T-helper 17 cell (primary cell): ENCODE measurements around the gene CNTN4. TPM values are rescaled to one million over a fixed set of nuclear protein-coding genes. Genes with fewer than 3 reads are reported as not detected.

Source experiments
- ATAC-seq: fragments of 150-1000 bp; cut with Tn5 transposase; 2 replicates; pipeline ENCODE4 v1.10.0; 2021; ENCODE audit warnings: mild to moderate bottlenecking, moderate library complexity
- DNase-seq, 3 donors: peaks; one replicate each; pipeline versions ENCODE4 v3.0.0 to v3.0.0-alpha.2; 2020 to 2021
- H3K9me3 ChIP-seq: one replicate; pipeline ENCODE4 v1.7.0; 2013; ENCODE audit warnings: low read length, mild to moderate bottlenecking; ENCODE audit not compliant: control insufficient read depth, poor library complexity, severe bottlenecking
- H3K27ac Mint-ChIP-seq: one replicate; pipeline ENCODE4 v1.8.0; 2022; ENCODE audit warnings: mild to moderate bottlenecking, moderate library complexity, mixed read lengths
- H3K27me3 Mint-ChIP-seq: one replicate; pipeline ENCODE4 v1.8.0; 2022; ENCODE audit warnings: mixed read lengths
- H3K36me3 Mint-ChIP-seq: one replicate; pipeline ENCODE4 v1.8.0; 2022; ENCODE audit warnings: low read depth, mixed read lengths
- H3K4me1 Mint-ChIP-seq: one replicate; pipeline ENCODE4 v1.8.0; 2022; ENCODE audit warnings: mild to moderate bottlenecking, mixed read lengths
- H3K4me3 Mint-ChIP-seq: one replicate; pipeline ENCODE4 v1.8.0; 2022; ENCODE audit warnings: mild to moderate bottlenecking, moderate library complexity, mixed read lengths
- total RNA-seq, 4 donors: library from RNA in 2 of 4; stranded (reverse) in 2 of 4; gene quantifications; one replicate each; pipeline ENCODE4 v1.2.3 and lab custom pipeline; 2022 to 2026

The CNTN4 gene
- total RNA-seq, 2 donors from 2014 or later, result not detected

GRCh38 chr3:3101660-3102458, 1003.2 kb downstream of the CNTN4 start:
- Mint-ChIP-seq H3K36me3 (no peaks in the 10 kb centered on the region), H3K27ac (no peak overlapping the region), H3K27me3 (no peaks in the 10 kb centered on the region), H3K4me3 (no peak overlapping the region), H3K4me1 (no peaks in the 10 kb centered on the region)
- H3K9me3 ChIP-seq, result no peaks in the 10 kb centered on the region
- no peak for ATAC-seq
- no peak for DNase-seq

- ATAC-seq (no peak), DNase-seq (no peak)
- no peaks in the 10 kb centered on the region for H3K9me3 ChIP-seq
- Mint-ChIP-seq H3K4me1 (no peaks in the 10 kb centered on the region), H3K27me3 (no peaks in the 10 kb centered on the region), H3K36me3 (no peaks in the 10 kb centered on the region), H3K4me3 (no peak overlapping the region), H3K27ac (no peak overlapping the region)
Measured at GRCh38 chr3:3102751-3103150, 1004.1 kb downstream of the CNTN4 start.

GRCh38 chr3:3105246-3105645, 1006.6 kb downstream of the CNTN4 start:
- no peak overlapping the region for H3K27ac Mint-ChIP-seq
- ATAC-seq, result no peak
- no peak for DNase-seq
- H3K4me3 Mint-ChIP-seq, result no peak overlapping the region
- no peaks in the 10 kb centered on the region for H3K27me3 Mint-ChIP-seq
- no peaks in the 10 kb centered on the region for H3K36me3 Mint-ChIP-seq
- H3K4me1 Mint-ChIP-seq, result peaks cover 15% of the 10 kb centered on the region
- no peaks in the 10 kb centered on the region for H3K9me3 ChIP-seq

- Mint-ChIP-seq H3K36me3 (peaks cover 3% of the 10 kb centered on the region), H3K4me3 (no peak overlapping the region), H3K4me1 (peaks cover 20% of the 10 kb centered on the region), H3K27ac (no peak overlapping the region), H3K27me3 (no peaks in the 10 kb centered on the region)
- ATAC-seq, result no peak
- no peaks in the 10 kb centered on the region for H3K9me3 ChIP-seq
- no peak for DNase-seq
Measured at GRCh38 chr3:3105815-3106214, 1007.1 kb downstream of the CNTN4 start.

- H3K9me3 ChIP-seq, result no peaks in the 10 kb centered on the region
- Mint-ChIP-seq H3K27ac (peak overlapping the region; percentile 93), H3K4me1 (peaks cover 25% of the 10 kb centered on the region), H3K27me3 (no peaks in the 10 kb centered on the region), H3K36me3 (peaks cover 5% of the 10 kb centered on the region), H3K4me3 (no peak overlapping the region)
- ATAC-seq, result no peak
- DNase-seq, result no peak
Measured at GRCh38 chr3:3107181-3107580, 1008.5 kb downstream of the CNTN4 start.
